EH (cell line): ENCODE results near the gene SORCS2.
A peak's percentile ranks its signal among the peaks of the same experiment; 100 is the strongest.
"Not testable (repeated sequence)": the region's sequence is repeated elsewhere in the genome, so short reads cannot be mapped to it uniquely, and the experiment has no call there.

Experiments used
- DNase-seq: peaks from one replicate; pipeline ENCODE4 v3.0.0-alpha.2; 2015; ENCODE audit warnings: low read depth

Gene SORCS2

DNA sequence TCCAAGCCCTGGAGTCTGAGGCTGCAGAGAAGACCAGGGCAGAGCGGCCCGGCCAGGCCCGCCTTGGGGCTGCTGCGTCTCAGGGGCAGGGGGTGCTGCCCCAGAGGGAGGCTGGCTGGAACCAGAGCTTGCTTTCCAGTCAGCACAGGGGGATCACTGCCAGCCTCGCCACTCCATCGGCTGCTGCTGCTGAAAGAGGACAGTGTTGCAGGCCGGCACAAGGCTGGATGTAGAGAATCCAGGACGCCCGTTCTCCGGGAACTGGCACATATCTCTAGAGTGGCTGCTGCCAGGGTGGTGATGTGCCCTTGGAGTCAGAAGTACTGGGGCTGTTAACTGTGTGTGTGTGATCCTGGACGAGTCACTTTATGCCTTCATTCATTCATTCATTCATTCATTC lies 31.9 kb upstream of the SORCS2 start:
- no peak for DNase-seq

DNA sequence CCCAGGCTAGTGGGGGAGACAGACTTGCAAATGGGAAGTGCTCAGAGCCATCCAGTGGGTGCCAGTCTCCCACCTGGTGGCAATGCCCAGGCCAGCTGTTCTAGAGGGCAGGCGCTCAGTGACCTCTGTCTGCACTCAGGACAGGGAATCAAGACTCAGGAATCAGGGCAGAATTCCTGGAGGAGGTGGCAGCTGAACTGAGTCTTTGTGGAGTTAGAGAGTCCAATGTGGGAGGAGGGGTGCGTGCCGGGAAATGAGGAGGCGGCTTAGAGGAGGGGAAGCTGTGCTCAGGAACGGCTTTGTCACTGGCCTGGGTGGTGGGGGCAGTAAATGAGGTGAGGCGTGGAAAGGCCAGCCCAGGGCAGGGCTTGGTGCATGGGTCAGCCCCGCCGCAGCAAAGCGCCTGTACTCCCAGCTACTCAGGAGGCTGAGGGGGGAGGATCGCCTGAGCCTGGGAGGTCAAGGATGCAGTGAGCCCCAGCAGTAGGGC lies 31.3 kb upstream of the SORCS2 start:
- no peak for DNase-seq

DNA sequence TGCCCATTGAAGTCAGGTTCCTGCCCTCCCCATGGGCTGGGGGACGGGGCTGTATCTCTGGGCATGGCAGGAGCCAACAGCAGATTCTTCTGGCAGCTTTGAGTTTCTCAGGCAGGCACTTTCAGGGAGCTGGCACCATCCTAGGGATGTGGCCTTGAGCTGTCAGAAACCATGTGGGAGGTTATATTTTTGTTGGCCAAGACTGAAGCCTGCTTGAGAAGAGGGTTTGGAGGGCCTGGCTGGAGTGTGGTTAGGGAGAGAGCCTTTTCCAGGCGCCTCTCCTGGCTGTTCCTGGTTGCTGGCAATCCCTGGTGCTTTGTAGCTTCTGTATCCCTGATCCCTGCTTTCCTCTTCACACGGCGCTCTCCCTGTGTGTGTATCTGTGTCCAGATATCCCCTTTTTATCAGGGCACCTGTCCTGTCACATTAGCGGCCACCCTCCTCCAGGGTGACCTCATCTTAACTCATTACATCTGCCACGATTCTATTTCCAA lies 30.6 kb upstream of the SORCS2 start:
- DNase-seq = peak; percentile 37

DNA sequence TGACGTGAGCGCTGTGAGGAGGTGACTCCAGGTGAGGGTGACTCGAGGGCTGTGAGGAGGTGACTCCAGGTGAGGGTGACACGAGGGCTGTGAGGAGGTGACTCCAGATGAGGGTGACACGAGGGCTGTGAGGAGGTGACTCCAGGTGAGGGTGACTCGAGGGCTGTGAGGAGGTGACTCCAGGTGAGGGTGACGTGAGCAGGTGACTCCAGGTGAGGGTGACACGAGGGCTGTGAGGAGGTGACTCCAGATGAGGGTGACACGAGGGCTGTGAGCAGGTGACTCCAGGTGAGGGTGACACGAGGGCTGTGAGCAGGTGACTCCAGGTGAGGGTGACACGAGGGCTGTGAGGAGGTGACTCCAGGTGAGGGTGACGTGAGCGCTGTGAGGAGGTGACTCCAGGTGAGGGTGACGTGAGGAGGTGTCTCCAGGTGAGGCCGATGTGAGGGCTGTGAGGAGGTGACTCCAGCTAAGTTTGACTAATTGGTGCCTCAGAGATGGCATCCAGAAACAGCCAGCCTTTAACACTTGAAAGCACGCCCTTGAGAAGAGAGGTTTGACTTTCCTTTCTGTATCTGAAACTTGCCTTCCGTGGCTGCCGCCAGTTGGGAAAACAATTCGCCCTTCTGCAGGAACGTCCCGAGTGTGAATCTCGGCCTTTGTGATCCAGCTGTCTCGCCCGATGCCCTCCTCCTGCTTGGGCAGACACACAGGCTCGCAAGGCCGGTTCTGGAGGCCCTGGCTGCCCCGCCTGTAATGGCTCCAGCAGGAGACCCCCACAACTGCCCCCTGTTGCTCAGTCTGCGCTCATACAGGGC lies 27.1 kb upstream of the SORCS2 start:
- not testable (repeated sequence) for DNase-seq

DNA sequence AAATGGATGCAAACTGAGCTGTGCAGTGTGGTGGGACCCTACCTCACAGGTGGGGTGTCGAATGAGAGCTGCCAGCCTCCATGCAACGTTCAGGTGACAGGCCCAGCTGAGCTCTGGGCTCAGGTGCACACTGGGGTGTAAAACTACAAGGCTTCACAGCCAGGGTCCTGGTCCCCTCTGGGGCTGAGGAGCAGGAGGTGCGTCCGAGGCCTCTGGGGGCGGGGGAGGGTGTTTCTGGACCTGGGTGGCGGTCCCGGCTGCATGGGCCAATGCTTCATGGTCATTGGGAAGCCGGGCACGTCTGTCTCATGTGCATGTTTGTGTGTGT lies 26.5 kb upstream of the SORCS2 start:
- DNase-seq = no peak

DNA sequence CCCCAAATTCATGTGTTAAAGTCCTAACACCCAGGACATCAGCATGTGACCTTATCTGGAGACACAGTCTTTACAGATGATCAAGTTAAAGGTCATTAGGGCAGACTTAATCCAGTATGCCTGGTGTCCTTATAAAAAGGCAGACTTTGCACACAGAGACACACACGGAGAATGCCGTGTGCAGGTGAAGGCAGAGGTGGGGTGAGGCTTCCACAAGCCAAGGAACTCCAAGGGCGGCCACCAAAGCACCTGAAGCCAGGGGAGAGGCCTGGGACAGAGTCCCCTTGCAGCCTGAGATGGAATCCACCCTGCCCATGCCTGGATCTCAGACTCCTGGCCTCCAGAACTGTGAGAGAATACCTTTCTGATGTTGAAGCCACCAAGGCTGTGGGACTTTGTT lies 26.1 kb upstream of the SORCS2 start:
- no peak for DNase-seq

DNA sequence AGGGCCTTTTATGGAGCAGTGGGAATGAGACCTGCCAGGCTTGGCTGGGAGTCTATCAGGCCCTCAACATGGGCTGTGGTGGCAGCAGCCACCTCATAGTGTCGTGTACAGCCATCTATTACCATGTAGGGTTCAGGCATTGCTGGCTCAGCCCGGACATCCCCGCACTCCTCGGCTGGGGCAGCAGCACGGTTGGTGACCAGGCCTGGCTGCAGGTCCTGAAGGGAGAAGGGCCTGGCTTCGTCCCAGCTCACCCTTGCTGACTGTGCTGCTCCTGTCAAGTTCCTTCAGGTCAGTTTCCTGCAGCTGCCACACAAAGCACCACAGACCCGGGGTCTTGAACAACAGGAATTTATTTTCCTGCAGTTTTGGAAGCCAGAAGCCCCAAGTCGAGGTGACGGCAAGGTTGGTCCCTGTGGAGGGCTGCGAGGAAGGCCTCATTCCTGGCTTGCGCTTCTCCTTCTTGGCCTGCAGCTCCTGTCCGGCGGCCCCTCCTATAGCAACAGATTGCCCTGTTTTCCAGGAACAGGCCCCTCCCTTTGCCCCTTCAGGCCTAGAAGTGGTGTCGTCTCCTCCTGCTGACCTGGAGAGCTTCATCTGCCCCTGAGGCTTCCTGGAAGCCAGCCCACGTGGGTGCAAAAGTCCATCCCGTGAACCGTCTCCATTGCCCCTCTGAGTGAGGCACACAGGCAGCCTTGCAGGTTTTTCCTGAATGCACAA lies 25.2 kb upstream of the SORCS2 start:
- DNase-seq = no peak

DNA sequence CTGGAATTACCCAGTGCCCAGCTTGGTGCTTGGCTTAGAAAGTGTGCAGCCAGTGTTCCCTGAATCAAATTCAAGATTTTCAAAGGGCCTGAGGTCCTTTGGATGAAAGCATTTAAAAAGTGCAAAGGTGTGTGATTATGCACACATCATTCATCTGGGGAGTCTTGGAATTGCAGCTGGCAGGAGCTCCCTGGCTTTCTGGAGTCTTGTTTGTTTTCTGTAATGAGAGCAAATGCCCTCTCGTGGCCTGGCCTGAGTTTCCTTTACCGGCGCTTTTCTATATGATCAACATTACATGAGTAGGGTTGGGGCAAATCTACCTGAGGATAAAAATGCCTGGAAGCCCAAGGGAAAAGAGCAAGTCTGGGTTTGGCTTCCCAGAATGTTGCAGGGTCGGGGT lies 24.6 kb upstream of the SORCS2 start:
- DNase-seq = no peak

DNA sequence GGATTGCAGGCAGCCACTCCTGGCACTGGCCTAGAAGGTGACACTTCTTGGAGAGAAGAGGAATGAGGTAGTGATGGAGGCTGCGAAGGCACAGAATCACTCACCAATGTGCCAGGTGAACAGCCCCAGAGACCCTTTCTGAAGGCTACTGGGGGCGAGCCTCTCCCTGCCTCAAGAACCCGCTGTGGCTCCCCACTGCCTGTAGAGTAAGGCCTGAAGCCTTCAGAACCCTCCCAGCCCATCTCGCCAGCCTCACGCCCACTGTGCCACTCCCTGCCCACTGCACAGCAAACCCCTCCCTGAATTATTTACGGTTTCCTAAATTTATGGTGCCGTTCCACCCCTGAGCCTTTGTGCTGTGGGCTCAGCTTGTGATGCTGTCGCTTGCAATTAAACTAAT lies 24.2 kb upstream of the SORCS2 start:
- DNase-seq = no peak

DNA sequence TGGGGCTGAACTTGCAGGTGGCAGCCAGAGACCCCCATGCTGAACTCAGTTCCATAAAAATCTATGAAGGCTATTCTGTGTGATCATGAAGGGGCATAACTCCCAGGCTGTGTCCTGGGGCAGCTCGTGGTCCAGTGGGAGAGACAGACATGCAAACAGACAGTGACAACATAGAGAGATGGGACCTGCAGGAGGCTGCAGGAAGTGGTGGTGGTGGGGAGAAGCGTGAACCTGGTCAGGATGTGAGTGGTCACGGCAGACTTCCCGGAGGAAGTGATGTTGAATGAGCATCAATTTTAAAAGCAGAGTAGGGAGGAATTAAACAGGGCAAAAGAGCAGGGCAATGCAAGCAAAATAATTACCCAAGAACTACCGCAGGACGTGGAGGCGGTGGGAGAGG lies 23.2 kb upstream of the SORCS2 start:
- DNase-seq = no peak

DNA sequence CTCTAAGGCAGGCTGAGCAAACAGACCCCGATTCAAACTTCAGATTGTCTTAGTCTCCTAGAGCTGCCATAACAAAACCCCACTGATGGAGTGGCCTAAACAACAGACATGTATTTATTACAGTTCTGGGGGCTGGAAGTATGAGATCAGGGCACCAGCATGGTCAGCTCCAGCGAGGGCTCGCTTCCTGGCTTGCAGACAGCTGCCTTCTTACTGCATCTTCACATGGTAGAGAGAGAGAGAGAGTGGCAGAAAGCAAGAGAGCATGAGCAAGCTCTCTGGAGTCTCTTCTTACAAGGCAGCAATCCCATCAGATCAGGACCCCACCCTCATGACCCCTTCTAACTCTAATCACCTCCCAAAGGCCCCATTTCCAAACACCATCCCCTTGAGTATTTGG lies 22.3 kb upstream of the SORCS2 start:
- no peak for DNase-seq

DNA sequence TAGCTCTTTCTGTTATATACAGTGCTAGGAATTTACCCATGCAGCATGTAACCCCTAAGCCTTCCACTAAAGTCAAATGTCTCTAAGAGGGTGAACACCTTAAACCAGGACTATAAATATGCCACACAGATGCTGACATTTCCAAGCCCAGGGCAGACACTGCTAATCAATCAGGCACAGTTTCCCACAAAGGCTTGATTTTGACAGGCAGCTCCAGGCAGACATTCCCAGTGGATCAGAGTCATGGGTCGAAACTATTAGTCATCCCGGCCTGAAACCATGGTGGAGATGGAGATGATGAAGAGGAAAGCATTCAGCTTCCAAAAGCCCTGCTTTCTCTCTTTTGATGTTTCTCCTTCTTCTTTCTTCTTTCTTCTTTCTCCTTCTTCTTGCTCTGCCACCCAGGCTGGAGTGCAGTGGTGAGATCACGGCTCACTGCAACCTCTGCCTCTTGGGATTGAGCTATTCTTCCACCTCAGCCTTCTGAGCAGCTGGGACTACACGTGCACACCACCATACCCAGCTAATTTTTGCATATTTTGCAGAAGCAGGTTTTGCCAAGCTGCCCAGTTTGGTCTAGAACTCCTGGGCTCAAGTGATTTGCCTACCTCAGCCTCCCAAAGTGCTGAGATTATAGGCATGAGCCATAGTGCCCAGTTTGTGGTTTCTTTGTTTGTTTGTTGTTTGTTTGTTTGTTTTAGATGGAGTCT lies 21.0 kb upstream of the SORCS2 start:
- no peak for DNase-seq

DNA sequence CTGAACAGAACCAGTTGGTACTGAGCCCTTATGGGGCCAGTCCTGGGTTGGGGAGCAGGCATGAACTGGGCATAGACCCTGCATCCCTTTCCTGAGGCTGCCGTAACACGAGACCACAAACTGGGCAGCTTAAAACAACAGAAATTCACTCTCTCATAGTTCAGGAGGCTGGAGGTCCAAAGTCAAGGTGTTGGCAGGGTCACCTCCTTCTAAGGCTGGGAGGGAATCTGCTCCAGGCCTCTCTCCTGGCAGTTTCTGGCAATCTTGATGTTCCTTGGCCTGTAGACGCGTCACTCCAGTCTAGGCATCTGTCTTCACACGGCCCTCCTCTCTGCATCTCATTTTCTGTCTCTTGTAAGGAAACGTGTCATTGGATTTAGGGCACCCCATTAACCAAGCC lies 19.8 kb upstream of the SORCS2 start:
- no peak for DNase-seq

DNA sequence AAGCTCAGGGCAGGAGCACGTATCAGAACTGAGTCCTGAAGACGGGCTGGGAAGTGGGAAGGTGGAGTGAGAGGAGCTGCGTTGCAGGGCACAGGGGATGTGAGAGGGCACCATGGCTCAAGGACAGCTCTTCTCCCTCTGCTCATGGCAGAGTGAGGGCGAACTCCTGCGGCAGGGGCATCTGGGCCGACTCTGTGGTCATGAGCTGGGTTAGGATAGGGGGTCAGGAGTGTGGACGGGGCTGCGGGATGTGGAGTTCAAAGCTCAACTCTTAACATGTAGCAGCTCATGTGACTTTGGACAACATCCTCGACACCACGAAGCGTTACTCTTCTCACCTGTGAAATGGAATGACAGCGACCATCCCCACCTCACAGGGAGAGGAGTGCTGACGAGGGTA lies 19.4 kb upstream of the SORCS2 start:
- DNase-seq = no peak

DNA sequence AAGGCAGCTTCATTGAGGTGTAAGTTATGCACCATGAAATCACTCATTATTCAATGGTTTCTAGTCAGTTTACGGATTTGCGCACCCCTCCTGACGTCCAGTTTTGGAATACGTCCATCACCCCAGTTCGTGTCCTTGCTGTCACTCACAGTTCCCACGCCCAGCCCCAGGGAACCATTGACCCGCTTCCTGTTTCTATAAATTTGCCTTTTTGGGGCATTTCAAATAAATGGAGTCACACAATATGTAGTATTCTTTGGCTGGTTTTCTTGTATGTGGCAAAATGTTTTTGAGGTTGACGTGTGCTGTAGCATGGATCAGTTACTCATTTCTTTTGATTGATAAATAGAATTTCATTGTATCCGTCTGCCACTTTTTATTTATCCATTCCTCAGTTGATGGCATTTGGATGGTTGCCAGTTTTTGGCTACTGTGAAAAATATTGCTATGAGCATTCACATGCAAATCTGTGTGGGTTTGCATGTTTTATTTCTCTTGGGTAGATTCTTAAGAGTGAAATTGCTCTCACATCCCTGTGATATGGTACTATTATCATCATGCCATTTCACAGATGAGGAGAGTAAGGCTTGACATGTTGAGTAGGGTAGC lies 18.4 kb upstream of the SORCS2 start:
- DNase-seq = no peak

DNA sequence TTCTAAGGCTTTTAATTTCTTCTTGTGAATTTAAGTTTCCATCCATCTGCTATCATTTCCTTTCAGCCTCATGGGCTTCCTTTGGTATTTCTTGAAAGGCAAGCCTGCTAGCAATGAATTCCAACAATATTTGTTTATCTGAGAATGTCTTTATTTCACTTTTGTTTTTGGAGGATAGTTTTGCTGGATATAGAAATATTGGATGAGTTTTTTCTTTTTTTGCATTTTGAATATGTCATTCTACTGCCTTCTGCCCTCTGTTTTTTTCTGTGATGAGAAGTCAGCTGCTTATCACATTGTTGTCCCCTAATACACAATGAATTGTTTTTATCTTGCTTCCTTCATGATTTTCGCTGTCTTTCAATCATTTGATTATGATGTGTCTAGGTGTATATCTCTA lies 13.2 kb upstream of the SORCS2 start:
- no peak for DNase-seq

DNA sequence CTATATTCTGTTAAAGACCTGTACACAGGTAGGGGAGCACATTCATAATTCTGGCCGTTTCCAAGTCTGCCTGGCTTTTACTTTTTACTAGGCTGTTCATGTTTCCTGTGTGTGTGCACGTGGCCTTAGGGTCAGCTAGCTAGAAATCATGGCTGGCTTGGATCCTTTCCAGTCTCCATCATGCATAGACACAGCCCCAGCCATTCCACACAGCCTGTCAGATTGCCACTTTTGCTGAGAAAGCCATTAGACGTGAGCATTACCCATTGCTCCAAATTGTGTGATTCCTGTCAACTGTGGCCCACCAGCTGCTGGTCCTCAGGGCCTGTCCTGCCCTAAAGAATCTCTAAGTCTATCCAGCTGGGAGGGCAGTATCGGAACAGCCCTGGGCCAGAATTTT lies 11.4 kb upstream of the SORCS2 start:
- no peak for DNase-seq

DNA sequence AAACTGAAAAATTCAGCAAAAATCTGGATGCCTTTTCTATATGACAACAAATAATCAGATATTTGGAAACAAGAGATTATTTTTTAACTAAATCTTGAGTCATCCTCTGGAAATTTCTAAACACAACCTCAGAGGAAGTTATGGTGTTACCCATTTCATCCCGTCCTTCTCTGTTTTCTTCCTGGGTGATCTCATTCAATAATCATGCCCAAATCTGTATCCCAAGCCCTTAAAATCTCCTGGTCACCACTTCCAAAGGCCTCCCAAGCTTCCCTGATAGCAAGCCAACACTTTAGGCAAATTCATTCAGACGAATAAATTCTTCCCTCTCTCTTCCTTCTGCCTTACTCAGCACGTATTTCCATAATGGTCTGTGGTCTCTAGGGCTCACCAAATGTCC lies 9.7 kb upstream of the SORCS2 start:
- no peak for DNase-seq

DNA sequence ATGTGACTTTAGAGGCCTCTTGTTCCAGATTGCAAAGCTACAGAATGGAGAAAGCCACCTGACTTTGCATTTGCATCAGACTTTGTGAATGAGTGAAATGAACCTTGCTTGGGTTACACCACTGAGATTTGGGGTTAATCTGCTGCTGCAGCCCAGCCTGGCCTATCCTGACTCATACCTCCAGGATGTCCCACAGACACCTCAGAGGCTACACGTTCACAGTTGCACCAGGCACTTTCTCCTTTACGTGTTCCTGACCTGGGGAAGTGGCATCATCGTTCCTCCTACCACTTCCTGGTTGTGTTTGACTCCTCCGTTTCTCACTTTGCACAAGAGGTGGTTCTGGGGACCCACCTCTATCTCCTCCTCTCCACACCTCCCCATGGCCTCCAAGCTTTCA lies 9.2 kb upstream of the SORCS2 start:
- no peak for DNase-seq

DNA sequence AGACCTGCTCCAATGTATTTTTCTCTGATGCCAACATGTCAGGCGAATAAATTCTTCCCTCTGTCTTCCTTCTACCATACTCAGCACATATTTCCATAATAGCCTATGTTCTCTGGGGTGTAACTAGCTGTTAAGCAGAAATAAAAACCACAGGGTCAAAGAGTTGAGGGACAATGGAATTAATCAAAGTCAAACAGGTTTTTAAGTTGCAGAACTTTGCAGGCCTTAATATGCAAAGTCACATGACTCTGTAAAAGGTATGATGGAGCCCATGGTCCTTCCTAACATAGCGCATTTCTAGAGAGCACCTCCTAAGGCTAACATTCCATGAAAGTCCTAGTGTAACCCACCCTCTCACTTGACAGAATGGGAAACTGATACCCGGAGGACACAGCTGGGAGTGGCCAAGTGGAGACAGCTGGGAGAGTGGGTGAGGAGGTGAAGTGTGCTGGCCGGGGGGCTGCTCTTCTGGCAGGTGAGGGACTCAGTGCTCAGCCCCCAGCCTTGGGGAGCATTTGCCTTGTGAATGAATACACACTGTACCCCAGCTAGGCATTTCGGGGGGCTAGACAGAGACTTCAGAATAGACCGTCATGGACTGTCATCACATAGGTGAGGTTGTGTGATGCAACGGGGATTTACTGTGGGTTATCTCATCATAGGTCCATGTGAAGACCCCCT lies 8.4 kb upstream of the SORCS2 start:
- no peak for DNase-seq

DNA sequence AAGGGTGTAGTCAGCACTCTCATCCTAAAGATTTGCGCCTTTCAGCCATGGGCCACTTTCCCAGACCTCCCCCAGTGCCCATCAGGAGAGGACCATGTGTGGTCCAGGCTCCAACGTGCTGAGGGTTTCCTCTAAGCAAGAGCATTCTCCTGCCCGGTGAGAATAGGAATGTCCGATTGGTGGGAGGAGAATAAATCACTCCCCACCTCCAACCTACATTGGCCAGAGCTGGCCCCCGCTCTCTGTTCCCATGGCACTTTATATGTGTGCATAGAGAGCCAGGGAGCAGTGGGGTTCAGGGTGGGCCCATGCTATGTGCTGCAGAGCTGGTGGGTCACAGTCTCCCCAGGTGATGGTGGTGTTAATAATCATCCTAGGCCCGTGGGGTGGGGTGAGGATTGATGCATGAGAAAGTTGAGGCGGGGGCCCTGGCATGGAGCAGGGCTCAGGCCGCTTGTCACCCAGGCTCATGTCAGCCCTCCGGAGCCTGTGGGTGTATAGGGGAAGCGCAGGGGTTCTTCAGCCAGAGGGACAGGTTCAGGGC lies 6.8 kb upstream of the SORCS2 start:
- DNase-seq = no peak

DNA sequence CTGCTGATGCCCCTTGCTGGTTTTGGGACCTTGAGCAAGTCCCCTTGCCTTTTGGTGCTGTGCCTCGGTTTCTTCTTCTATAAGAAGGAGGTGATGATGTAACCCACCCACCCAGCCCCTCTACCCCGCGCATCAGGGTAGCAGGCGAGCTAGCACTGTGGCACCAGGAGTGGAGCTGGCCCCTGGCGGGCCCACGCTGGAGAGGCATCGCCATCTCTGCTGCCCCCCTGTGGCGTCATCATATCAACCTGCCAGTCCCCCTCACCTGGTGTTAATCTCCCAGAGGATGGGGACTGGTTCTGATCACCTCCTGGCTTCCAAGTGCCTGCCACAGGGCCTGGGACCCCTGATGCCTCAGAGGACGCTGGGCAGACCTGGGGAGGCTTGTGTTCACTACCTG lies 6.3 kb upstream of the SORCS2 start:
- no peak for DNase-seq
